ENCODE results near the gene C5orf15. TPM values are rescaled to one million over a fixed set of nuclear protein-coding genes. Genes with fewer than 3 reads are reported as not detected.

C5orf15 gene
- total and polyA plus RNA-seq, 9 of the 15 experiments (the other 6 are each of a cell fraction or from before 2014, with no cell fraction given): 23.3 to 50.7 (median 35.5) TPM

DNA sequence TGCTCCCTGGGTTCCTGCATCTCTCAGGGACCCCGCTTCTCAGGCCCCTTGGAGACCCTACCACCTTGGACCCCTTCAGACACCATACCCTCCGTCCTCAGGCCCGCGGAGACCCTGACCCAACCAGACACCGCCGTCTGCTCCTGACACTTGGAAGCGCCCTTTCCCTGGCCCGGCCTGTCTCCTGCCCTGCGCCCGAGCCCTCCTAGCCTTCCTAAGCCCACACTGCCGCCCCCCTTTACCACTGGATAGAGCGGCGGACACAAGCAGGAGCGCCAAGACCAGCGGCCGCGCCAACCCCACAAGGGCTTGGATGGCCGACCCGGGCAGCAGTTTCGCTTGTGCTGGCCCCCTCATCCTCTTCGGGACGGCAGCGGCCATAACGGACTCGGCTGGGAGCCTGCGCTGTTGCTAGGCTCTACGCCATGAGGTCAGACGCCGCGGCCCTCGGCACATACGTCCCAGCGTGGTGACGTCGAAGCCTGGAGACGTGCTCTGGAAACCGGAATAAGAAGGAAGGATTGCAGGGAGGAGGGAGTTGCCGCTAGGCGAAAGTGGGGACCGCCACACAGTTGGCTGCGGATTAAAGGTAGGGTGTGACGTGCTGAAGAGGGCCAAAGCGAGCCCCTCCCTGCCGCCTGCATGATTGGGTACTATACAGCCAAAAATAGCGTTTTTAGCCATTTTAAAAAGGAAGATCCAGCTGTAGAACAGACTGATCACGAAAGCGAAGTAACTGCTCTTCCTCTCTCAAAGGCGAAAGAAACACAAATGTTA, at the start of gene C5orf15 (continued):
- TF ChIP-seq, protein P1, sequence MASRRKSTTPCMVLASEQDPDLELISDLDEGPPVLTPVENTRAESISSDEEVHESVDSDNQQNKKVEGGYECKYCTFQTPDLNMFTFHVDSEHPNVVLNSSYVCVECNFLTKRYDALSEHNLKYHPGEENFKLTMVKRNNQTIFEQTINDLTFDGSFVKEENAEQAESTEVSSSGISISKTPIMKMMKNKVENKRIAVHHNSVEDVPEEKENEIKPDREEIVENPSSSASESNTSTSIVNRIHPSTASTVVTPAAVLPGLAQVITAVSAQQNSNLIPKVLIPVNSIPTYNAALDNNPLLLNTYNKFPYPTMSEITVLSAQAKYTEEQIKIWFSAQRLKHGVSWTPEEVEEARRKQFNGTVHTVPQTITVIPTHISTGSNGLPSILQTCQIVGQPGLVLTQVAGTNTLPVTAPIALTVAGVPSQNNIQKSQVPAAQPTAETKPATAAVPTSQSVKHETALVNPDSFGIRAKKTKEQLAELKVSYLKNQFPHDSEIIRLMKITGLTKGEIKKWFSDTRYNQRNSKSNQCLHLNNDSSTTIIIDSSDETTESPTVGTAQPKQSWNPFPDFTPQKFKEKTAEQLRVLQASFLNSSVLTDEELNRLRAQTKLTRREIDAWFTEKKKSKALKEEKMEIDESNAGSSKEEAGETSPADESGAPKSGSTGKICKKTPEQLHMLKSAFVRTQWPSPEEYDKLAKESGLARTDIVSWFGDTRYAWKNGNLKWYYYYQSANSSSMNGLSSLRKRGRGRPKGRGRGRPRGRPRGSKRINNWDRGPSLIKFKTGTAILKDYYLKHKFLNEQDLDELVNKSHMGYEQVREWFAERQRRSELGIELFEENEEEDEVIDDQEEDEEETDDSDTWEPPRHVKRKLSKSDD (conservative IDR thresholded peaks at IDR 0.05; ENCODE audit: low read length): peak; percentile 98
- TF ChIP-seq ZNF717 (CRISPR knock-in tag; IDR thresholded peaks at IDR 0.05) (no peak), CUX1 (CRISPR knock-in tag; IDR thresholded peaks at IDR 0.05) (no peak), MEF2A (IDR thresholded peaks at IDR 0.05; ENCODE audit: control insufficient read depth, low read depth, low read length) (peak; percentile 86; the same call in 1 of the 2 replicates), NFRKB (IDR thresholded peaks at IDR 0.05; ENCODE audit: low read depth) (0 out of 2 replicates have a peak, but pooled peaks have one; percentile 82), FOXA3 (CRISPR knock-in tag; conservative IDR thresholded peaks at IDR 0.05 in 1 of 2, IDR thresholded peaks at IDR 0.05 in 1 of 2) (no peak), RB1 (IDR thresholded peaks at IDR 0.05; ENCODE audit: low read depth) (peak; percentile 66), HES1 (IDR thresholded peaks at IDR 0.05; ENCODE audit: low read depth) (no peak), RAD51 (IDR thresholded peaks at IDR 0.05; ENCODE audit: borderline replicate concordance, low read depth) (no peak), LCOR (CRISPR knock-in tag; IDR thresholded peaks at IDR 0.05) (peak; percentile 75; the same call in 1 of the 2 replicates), ELF1 (tag; IDR thresholded peaks at IDR 0.05) (peak; percentile 71; the same call in 1 of the 2 replicates), TEAD2 (tag; IDR thresholded peaks at IDR 0.05) (no peak)
- TF ChIP-seq, protein P2, sequence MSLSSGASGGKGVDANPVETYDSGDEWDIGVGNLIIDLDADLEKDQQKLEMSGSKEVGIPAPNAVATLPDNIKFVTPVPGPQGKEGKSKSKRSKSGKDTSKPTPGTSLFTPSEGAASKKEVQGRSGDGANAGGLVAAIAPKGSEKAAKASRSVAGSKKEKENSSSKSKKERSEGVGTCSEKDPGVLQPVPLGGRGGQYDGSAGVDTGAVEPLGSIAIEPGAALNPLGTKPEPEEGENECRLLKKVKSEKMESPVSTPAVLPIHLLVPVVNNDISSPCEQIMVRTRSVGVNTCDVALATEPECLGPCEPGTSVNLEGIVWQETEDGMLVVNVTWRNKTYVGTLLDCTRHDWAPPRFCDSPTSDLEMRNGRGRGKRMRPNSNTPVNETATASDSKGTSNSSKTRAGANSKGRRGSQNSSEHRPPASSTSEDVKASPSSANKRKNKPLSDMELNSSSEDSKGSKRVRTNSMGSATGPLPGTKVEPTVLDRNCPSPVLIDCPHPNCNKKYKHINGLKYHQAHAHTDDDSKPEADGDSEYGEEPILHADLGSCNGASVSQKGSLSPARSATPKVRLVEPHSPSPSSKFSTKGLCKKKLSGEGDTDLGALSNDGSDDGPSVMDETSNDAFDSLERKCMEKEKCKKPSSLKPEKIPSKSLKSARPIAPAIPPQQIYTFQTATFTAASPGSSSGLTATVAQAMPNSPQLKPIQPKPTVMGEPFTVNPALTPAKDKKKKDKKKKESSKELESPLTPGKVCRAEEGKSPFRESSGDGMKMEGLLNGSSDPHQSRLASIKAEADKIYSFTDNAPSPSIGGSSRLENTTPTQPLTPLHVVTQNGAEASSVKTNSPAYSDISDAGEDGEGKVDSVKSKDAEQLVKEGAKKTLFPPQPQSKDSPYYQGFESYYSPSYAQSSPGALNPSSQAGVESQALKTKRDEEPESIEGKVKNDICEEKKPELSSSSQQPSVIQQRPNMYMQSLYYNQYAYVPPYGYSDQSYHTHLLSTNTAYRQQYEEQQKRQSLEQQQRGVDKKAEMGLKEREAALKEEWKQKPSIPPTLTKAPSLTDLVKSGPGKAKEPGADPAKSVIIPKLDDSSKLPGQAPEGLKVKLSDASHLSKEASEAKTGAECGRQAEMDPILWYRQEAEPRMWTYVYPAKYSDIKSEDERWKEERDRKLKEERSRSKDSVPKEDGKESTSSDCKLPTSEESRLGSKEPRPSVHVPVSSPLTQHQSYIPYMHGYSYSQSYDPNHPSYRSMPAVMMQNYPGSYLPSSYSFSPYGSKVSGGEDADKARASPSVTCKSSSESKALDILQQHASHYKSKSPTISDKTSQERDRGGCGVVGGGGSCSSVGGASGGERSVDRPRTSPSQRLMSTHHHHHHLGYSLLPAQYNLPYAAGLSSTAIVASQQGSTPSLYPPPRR (CRISPR knock-in tag; IDR thresholded peaks at IDR 0.05; ENCODE audit: borderline replicate concordance): no peak

Data from K562 (cell line).